Astrocyte of the hippocampus (primary cell): ENCODE data around the gene ITSN1.
"Not testable (repeated sequence)": the region's sequence is repeated elsewhere in the genome, so short reads cannot be mapped to it uniquely, and the experiment has no call there.

Experiments used
- DNase-seq: peaks from one replicate; pipeline ENCODE4 v3.0.0; 2011; ENCODE audit warnings: low read depth, low spot score

The ITSN1 gene

DNA sequence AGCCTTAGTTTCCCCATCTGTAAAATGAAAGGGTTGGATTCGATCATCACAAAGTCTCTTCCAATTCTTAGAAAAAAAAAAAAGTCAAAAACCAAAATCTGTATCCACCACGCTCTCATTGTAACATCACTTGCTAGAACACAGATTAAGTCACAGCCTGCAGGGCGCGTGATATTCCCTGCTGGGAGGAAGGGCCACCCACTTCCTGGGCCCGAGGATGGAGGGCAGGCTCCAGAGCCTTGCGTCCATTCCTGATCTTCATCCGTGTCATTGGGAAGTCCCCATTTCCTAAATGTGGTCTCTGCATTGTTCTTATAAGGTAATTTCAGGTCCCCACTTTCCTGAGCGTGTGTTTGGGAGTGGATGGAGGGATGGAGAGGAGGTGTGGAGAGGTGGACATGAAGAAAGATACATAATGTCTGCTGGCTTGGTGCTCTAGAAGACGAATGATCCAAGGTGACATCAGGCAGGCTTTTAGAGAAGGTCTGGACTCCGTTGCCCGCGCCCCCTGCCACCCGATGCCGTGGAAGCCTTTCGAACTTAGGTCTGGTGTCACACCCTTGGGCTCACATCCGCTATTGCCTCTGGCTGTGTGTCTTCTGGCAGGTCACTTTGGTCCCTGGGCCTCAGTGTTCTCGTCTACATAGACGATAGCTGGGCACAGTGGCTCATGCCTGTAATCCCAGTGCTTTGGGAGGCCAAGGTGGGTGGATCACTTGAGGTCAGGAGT lies 217.2 kb downstream of the ITSN1 start:
- DNase-seq, result no peak

DNA sequence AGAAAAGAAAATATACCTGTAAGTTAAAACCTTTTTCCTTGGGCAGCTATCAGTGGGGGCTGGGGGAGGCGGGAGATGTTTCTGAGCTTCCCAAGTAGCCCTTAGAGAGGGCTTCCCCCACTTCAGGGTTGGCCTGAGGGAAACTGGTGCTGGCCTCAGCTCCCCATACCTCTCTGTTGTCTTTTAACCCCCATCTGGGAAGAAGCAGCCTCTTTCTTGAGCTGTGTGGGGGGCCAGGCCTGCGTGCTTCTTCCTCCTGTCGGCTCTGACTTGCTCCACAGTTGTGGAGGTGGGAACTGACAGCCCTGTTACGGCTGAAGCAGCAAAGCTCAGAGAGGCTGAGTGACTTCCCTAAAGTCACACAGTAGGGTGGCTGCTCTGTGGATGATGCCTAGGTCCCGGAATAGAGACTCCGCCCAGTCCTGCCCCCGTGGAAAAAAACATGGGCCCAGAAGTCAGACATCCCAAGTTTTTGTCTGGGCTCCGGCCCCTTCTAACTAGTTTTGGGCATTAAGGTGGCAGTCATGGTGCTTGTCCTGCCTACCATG lies 218.1 kb downstream of the ITSN1 start:
- no peak for DNase-seq

DNA sequence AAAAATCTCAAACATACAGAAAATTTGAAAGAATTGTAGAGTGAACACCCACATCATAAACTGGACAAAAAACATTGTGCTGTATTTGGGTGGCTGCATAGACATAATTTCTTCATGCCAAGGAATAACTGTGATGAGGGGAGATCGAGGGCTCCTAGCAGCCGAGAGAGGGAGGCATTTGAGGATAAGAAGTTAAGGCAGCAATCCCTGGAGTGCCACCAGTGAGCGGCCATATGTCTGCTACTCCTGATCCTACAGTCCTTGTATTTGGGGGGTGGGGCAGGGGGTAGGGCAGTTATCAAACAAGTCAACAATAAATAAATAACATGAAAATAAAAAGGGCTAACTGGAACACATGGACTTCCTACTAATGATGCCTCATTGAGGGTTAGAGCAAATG lies 218.8 kb downstream of the ITSN1 start:
- no peak for DNase-seq

DNA sequence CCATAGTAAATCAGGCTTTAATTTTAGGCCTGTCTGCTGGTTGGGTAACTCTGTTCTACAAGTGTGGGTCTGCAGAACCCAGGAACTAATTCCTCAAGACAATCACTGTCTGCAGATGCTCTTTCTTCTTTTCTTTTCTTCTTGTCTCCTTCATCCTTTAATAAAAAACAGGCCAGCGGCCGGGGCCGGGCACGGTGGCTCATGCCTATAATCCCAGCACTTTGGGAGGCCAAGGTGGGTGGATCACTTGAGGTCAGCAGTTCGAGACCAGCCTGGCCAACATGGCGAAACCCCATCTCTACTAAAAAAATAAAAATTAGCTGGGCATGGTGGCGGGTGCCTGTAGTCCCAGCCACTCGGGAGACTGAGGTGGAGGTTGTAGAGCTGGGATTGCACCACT lies 220.9 kb downstream of the ITSN1 start:
- not testable (repeated sequence) for DNase-seq

DNA sequence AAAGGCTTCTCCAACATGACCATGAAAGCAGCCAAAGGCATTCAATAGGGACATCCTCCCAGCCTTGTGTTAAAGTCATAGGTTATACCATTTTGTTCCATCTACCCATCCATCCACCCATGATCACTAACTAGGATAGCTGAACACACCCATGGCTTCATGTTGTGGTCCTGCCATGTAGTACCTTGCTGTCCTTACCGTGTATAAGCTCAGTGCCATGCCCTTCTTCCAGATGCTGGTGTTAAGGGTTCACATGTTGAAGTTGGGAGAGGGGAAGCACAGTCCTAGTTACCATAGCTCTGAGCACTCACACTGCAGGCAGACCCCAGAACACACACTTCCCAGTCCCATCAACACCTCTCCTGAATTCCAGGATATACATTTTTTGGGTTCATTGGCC lies 221.8 kb downstream of the ITSN1 start:
- no peak for DNase-seq

DNA sequence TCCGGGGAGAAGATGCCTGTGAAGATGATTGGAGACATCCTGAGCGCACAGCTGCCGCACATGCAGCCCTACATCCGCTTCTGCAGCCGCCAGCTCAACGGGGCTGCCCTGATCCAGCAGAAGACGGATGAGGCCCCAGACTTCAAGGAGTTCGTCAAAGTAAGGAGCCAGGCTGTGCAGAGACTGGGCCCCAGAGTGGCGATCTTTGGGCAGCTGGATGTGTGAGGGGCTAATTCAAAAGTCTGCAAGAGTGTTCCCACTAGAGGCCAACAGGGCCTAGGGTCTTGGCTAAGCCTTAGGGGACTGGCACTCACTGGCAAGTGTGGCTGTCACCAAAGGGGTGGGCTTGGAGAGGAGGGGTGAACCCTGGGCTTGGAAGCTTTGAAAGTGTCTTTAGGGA lies 222.9 kb downstream of the ITSN1 start:
- no peak for DNase-seq

DNA sequence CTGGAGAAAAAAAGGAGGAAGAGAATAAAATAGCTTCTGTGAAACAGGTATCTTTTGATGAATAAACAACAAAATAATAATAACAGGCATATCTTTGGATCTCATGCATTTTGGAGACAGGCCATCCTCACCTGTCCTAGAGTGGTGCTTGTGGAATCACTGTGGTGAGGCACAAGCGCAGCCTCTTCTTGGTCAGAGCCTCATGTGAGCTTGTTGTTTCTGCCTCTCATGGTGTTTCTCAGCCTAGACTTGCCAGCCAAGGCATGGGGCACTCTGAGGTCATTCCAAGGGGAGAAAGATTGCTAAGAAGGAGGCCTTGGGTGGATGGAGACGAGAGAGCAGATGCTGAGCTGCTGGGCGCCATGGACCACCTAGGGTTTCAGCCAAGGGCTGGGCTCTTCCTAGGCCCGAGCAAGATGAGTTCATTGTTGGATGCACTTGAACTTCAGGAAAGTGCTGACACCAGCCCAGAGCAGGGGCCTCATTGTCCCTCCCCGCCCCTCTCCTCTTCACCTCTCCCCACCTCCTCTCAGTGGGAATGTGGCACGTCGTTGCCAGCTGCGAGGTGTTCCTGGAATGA lies 223.8 kb downstream of the ITSN1 start:
- no peak for DNase-seq

DNA sequence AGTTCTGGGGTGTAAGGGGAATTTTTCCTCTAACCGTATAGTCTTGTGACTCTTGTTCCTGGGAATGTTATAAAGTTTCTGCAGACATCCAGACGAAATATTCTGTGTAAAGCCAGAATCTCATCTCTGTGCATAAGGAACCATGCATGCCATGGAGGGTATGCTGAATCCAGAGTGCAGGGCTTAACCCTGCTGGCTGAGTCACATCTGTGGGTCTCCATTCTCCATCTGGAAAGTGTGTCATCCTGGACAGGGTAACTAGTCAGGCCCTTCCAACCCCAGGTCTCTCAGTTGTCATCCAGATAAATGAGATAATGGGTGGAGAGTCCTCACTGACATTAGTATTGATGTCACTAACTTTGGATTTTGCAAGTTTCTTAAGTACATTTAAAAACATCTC lies 224.5 kb downstream of the ITSN1 start:
- no peak for DNase-seq

DNA sequence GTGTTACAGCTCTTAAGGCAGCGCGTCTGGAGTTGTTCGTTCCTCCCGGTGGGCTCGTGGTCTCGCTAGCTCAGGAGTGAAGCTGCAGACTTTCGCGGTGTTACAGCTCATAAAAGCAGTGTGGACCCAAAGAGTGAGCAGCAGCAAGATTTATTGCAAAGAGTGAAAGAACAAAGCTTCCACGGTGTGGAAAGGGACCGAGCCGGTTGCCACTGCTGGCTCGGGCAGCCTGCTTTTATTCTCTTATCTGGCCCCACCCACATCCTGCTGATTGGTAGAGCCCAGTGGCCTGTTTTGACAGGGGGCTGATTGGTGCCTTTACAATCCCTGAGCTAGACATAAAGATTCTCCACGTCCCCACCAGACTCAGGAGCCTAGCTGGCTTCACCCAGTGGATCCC lies 225.6 kb downstream of the ITSN1 start:
- not testable (repeated sequence) for DNase-seq

DNA sequence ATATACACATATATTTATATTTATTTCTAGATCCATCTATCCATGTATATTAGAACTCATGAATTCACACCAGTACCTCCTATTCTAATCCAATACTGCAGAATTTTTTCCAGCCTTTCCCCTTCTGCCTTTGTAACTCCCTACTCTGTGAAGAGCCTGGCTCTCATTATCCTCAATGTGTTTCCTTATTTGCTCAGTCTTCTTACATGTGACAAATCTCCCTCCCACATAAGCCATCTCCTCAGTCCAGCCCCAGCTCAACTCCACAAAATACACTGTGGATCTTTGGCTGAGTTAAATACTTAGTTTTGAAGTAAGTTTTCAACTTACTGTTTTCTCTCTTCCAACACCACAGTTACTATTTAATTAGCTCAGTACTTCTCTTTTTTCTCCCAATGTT lies 227.6 kb downstream of the ITSN1 start:
- DNase-seq, result no peak

DNA sequence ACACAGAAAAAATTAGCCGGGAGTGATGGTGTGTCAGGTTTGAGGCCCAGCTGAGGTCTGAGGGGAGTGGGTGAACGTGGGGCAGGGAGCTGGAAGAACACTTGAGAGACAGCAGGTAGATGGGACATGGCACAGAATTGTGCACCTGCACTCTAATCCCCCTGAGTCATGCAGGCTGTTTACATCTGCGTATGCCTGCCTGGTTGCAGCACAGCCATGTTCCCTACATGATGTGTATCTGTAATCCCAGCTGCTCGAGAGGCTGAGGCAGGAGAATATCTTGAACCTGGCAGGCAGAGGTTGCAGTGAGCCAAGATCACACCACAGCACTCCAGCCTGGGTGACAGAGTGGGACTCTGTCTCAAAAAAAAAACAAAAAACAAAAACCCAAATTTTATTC lies 228.5 kb downstream of the ITSN1 start:
- no peak for DNase-seq

DNA sequence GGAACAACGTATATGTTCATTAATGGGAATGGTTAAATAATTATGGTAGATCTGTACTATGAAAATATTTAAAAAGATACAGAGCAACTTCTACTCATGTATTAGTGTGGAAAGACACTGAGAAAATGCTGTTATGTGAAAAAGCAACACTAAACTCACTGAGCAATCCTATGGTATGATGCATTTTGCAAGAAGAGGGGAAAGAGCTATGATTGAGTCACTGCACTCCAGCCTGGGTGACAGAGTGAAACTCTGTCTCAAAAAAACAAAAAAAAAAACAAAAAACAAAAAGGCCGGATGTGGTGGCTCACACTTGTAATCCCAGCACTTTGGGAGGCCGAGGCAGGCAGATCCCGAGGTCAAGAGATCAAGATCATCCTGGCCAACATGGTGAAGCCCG lies 228.9 kb downstream of the ITSN1 start:
- DNase-seq, result no peak

DNA sequence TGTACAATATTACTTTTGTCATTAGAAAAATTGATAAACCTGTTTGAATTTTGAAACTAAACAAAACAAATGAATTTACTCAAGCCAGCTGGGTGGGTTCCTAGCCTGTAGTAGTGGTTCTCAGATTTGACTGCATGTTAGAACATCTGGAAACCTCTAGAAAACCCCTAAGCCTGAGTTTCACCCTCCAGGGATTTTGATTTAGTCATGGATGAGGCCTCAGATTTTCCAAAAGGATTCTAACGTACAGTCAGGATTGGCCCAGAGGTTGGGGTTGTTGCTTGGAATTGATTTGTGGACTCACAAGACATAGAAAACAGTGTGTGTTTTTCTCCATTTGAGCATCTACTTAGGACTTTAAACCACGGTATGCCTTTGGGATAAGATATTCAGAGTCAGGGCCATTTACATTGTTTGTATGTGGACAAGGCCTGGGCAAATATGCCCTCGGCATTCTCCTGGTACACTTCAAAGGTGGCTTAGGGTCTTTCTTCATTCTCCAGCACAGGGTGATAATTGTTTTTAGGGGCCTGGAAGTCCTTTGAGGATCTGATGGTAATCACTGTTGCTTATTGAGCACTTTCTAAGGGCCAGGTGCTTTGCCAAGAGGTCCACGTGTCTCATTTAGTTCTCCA lies 230.7 kb downstream of the ITSN1 start:
- no peak for DNase-seq

DNA sequence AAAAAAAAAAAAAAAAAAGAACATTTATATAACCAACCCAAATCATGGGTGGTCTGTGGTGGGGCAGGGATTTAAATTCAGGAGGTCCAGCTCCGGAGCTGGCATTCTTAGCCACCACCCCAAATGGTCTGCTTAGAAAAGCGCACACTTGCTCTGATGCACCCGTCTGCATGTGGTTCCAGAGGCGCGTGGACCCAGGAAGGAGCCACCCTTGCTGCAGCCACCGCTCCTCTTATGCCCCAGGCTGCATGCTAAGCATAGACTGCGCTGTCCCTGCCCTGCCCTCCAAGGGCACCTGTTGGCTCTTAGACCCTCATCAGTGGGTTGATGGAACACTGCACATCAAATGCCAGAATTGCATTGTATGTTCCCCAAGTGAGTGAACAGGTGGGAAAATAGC lies 231.9 kb downstream of the ITSN1 start:
- DNase-seq, result no peak

DNA sequence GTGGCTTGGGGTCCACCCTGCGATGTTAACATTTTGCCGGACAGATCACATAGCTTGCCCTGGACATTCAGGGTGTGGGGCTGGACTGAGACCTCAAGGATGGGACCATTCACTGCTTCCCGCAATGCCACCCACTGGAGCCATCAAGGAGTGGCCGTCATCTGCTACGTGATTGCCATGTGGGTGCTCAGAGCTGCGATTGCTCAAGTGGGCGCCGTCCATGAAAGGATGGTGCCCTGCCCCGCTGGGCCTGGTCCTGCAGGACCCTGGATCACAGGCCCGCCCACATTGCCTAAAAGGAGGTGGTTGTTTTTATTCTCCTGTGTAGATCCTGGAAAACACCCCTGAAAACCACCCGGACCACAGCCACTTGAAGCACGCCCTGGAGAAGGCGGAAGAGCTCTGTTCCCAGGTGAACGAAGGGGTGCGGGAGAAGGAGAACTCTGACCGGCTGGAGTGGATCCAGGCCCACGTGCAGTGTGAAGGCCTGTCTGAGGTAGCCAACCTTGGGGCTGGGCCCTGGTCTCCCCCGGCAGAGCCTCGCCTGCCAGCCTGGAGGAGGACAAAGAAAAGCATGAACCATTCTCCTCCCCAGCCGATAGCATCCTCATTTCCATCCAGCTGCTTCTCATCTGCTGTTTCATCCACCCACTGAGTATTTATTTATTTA lies 232.9 kb downstream of the ITSN1 start:
- DNase-seq, result no peak

DNA sequence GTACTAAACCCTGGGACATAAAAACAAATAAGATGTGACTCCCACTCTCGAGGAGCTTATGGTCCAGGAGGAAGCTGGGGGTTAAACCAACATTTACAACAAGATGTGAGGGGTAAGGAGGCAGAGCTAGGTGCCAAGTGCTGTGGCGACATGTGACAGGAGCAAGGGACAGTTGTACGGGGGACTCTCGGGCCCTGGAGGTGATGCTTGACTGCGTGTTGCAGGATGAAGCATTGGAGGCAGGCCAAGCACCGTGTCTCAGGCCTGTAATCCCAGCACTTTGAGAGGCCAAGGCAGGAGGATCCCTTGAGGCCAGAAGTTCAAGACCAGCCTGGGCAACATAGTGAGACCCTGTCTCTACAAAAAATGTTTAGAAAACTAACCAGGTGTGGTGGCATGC lies 236.5 kb downstream of the ITSN1 start:
- DNase-seq, result no peak

DNA sequence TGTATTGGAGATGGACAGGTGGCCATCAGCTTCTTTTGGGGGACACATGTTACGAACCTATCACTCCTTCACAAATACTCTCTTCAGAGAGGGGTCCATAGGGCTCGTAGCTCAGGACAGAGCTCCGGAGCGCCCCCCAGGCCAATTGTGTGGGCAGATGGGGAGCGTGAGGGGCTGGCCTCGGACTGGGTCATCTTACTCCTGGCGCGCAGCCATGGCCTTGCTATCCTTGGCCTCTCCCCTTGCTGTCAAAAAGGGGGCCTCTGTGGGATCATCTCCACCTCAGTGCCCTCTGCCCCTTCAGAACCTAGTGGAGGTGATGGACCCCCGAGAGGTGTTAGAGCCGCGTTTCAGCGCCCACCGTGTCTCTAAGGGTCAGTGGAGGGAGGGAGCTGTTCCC lies 238.3 kb downstream of the ITSN1 start:
- no peak for DNase-seq

DNA sequence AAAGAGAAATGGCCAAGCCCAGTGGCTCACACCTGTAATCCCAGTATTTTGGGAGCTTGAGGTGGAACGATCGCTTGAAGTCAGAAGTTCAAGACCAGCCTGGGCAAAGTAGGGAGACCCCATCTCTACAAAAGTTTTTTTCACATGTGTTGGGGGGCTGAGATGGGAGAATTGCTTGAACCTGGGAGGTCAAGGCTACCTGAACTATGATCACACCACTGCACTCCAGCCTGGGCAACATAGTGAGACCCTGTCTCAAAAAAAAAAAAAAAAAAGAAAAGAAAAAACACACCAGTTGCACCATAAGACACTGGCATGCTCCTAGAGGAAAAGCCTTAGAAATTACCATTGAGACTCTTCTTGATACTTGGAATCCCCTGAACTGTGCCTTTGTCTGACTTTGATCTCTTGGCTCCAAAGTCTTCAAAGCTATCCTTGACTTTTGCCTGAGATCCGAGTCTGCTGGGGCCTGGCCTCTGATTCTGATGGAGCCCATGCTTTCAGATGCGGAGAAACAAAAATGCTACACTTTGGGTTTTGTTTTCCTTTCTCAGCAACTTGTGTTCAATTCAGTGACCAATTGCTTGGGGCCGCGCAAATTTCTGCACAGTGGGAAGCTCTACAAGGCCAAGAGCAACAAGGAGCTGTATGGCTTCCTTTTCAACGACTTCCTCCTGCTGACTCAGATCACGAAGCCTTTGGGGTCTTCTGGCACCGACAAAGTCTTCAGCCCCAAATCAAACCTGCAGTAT lies 239.6 kb downstream of the ITSN1 start:
- DNase-seq, result peak; percentile 46

DNA sequence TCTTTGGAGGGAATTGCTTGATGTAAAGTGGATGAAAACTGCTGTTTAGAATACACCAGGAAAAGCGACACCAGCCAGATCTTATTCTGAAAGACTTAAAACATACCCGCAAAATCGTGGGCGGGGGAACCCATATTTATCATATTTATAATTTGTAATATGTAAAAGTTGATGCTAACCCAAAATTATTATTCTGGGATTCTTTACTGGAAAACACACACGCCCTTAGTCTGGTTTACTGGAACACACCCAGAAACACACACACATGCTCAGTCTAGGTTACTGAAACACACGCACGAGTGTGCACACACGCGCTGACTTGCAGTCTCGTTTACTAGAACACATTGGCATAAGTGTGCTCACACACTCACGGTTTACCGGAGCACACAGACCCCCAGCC lies 240.8 kb downstream of the ITSN1 start:
- no peak for DNase-seq

DNA sequence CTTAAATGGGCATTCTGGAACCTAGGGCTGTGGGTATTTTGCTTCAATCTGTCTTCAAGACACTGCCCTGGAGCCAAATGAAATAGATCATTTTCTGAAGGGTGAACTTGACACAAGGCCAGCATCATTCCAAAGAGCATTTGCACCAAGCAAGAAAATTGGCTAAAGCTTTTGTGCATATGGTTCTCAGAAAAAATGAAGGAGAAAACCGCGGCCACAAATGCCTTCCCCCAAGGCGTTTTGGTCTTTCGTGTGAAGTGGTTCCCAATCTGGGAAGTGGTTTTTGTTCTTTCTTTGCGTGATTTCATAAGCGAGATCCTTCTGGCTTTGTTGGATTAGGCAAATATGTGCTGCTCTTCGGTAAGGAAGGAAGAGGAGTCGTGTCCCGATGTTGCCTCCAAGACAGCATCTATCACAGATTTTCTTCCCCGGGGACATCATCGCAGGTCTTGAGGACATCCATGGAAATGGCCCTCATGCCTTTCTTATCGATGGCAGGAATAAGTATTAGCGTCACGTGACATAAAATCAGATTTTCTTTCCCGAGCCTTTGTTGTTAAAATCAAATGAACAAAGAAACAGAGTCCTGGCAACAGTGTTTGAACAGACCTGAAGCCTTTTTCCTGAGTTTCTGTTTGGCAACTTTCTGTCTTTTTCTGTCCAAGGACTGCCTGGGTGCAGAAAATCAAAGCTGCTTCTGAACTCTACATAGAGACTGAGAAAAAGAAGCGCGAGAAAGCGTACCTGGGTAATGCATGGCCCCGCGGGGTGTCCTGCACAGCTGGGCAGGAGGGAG lies 242.3 kb downstream of the ITSN1 start:
- peak; percentile 82 for DNase-seq

DNA sequence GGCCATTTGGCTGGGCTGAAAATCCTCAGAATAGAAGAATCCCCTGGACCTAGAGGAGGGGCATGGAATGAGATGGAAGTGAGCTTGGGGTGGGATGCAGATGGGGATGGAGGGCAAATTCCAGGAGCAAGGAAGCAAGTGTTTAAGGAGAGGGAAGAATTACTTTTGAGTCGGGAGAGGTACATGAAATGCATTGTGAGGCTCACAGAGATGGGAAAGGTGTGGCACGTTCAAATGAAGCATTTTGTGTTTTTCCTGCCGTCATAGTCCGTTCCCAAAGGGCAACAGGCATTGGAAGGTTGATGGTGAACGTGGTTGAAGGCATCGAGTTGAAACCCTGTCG lies 242.8 kb downstream of the ITSN1 start:
- DNase-seq, result no peak
